Measurements from ENCODE around the gene PPP1R8.

- TF ChIP-seq CTCF (IDR thresholded peaks at IDR 0.05) = no peak
- no peak for TF ChIP-seq POLR2A (IDR thresholded peaks at IDR 0.05)
Measured at GRCh38 chr1:27858949-27859576, 28.5 kb downstream of the PPP1R8 start.

Measured in adrenal gland (tissue), 5 donors.